ENCODE data around the gene COMT. TPM values are rescaled to one million over a fixed set of nuclear protein-coding genes. Genes with fewer than 3 reads are reported as not detected.

Gene COMT
- polyA plus RNA-seq, 1 experiment, result 79.4 TPM

DNA sequence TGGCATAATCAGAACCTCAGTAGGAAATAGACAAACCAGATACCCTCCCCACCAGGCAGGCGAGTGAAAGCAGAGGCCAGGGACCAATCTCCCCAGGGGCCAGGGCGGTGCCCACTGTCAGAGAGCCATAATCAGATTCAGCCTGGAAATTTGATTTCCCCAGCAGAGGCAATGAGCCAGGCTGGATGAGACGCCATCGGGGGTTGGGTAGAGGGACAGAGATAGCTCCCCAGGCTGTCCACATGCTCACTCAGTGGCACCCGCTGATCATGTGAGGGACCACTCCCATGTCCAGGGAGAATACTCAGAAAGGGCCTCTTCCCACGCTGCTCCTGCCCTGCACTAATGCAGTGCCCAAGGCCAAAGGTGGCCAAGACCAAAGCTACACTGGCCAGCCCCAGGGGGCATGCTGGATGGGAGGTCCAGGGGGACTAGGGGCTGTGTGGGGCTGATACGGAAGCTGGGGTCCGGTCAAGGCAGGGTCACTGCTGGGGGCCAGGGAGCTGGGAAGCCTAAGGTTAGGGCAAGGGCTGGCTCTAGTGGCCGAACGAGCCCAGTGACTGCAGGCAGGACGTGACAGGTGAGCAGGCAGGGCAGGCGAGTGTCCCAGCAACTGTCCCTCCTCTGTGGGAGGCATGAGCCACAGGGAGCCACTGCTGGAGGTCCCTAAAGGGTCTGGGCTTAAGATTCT is 55.3 kb downstream of the COMT start:
- Histone ChIP-seq H3K4me3 (ENCODE audit: low read depth, low read length) (no peak overlapping the region), H3K27ac (ENCODE audit: low read depth, low read length) (no peak overlapping the region), H3K9me3 (ENCODE audit: control insufficient read depth, insufficient read depth, low read length) (peaks cover 7% of the 10 kb centered on the region), H3K27me3 (ENCODE audit: control insufficient read depth, insufficient read depth, low read length) (peaks cover 2% of the 10 kb centered on the region)
- ChIA-PET POLR2A (no interaction called here), CTCF (interaction anchor here (1.5 kb wide), 1 partner anchor 27 kb away, joined by 3 read pairs; no protein-coding TSS in a partner anchor)
- TF ChIP-seq, protein P1, sequence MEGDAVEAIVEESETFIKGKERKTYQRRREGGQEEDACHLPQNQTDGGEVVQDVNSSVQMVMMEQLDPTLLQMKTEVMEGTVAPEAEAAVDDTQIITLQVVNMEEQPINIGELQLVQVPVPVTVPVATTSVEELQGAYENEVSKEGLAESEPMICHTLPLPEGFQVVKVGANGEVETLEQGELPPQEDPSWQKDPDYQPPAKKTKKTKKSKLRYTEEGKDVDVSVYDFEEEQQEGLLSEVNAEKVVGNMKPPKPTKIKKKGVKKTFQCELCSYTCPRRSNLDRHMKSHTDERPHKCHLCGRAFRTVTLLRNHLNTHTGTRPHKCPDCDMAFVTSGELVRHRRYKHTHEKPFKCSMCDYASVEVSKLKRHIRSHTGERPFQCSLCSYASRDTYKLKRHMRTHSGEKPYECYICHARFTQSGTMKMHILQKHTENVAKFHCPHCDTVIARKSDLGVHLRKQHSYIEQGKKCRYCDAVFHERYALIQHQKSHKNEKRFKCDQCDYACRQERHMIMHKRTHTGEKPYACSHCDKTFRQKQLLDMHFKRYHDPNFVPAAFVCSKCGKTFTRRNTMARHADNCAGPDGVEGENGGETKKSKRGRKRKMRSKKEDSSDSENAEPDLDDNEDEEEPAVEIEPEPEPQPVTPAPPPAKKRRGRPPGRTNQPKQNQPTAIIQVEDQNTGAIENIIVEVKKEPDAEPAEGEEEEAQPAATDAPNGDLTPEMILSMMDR (IDR thresholded peaks at IDR 0.05; ENCODE audit: low read depth, low read length), result no peak
- no peak for DNase-seq (ENCODE audit: low read depth, low spot score)

DNA sequence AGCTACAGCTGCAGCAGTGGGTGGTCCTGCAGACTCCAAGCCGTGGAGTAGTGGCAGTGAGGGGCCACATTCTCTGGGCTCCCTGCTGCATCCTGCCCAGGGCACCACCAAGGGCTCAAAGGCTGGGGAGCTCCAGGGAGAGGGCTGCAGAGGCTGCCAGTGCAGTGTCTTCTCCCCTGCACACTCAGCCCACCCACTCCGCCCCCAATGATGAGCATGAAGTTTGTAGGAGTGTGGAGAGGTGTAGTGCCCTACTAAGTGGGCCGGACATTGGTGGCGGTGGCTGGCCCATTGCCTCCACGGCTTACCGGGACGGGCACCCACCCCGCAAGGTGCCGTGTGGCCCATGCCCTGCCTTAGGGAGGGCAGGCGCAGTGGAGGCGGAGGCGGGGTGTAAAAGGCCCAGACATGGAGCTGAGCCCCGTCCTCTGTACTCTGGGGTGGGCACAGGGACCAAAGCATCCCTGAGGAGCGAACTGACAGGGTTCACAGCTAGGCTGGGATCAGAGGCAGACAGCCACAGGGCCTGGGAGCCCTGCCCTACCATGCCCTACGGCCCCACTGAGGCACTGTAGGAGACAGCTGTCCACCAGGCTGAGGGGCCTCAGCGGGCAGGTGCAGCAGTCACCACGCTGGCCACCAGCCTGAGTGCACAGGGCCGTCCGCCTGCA is 56.1 kb downstream of the COMT start:
- POLR2A ChIA-PET, result no interaction called here
- no peak overlapping the region for H3K4me3 ChIP-seq (ENCODE audit: low read depth, low read length)
- H3K9me3 ChIP-seq (ENCODE audit: control insufficient read depth, insufficient read depth, low read length), result peaks cover 7% of the 10 kb centered on the region
- DNase-seq (ENCODE audit: low read depth, low spot score), result no peak
- no peak overlapping the region for H3K27ac ChIP-seq (ENCODE audit: low read depth, low read length)
- H3K27me3 ChIP-seq (ENCODE audit: control insufficient read depth, insufficient read depth, low read length), result peaks cover 2% of the 10 kb centered on the region
- CTCF ChIA-PET, result interaction anchor here (1.2 kb wide), 1 partner anchor 15 kb away, joined by 3 read pairs; no protein-coding TSS in a partner anchor
- TF ChIP-seq, protein P1 (IDR thresholded peaks at IDR 0.05; ENCODE audit: low read depth, low read length), result no peak

DNA sequence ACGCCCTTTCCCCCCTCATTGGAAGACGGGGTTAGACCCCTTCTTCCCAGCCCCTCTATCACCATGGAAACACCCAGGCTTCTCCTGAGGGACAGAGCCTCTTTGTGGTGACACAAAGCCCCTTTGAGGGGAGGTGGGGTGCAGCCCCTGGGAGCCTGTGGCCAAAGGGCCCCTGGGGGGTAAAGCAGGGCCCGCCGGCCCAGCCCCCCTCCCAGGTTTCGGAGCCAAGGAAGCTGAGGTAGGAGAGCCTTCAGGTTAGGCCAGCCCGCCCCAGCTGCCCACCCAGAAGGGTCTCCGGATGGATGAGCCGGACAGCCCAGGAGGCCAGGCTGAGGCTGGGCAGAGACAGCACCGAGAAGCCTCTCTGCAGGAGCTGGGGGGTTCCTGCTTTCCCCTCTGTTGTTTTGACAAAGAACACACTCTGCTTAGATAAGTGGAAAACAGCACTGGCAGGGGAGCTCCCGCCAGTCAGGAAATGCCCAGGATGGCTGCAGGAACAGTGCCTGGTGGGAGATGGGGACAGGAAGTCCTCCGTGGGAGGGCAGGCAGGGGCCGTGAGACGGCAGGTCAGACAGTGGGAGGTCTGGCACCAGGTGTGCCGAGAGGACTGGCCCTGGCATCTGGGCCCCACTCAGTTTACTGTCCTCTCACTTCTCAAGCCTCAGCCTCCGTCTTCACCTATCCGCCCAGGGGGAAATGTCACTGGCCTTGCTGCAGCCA is 56.8 kb downstream of the COMT start:
- ChIA-PET POLR2A (interaction anchor here (0.7 kb wide), 1 partner anchor 23 kb away, joined by 3 read pairs; no protein-coding TSS in a partner anchor), CTCF (interaction anchor here (1.2 kb wide), 1 partner anchor 15 kb away, joined by 3 read pairs; no protein-coding TSS in a partner anchor)
- no peak for DNase-seq (ENCODE audit: low read depth, low spot score)
- TF ChIP-seq, protein P1 (IDR thresholded peaks at IDR 0.05; ENCODE audit: low read depth, low read length), result no peak
- H3K4me3 ChIP-seq (ENCODE audit: low read depth, low read length), result no peak overlapping the region
- peaks cover 2% of the 10 kb centered on the region for H3K27me3 ChIP-seq (ENCODE audit: control insufficient read depth, insufficient read depth, low read length)
- peaks cover 7% of the 10 kb centered on the region for H3K9me3 ChIP-seq (ENCODE audit: control insufficient read depth, insufficient read depth, low read length)
- H3K27ac ChIP-seq (ENCODE audit: low read depth, low read length), result no peak overlapping the region

DNA sequence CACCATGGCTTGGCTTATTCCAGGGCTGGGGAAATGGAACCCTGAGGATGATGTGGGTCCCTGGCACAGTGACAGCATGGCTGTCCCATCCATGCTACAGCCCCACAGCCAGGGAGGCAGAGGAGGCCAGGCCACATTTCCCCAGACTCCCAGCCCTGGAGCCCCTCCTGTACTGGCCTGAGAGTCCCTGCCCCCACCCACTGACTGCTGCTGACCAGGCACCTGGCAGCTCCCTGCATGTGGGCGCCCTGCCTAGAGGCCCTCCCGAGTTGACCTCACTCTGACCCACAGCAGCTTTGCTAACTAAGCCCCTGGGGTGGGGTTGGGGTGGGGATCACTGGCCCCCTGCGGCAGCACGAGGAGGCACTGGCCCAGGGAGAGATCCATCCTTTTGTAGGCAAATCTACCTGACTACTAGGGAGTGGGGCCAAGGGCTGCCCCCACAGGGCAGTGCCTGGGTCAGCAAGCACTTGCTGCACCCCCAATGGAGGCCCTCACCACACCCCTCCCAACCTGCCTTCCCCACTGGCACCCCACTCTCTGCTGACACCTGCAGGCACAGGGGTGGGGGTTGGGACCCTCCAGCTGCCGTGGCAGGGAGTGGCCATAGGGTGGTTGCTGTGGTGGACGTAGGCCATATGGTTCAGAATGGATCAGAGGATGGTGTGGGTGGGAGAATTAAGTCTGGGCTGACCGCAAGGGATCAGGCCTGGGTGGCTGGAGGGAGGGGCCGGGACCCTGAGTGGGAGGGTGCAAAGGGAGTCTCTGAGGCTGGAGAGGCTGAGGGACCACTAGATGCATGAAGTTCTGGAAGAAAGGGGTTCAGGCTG is 57.6 kb downstream of the COMT start:
- Histone ChIP-seq H3K4me3 (ENCODE audit: low read depth, low read length) (no peak overlapping the region), H3K9me3 (ENCODE audit: control insufficient read depth, insufficient read depth, low read length) (peaks cover 8% of the 10 kb centered on the region), H3K27ac (ENCODE audit: low read depth, low read length) (no peak overlapping the region), H3K27me3 (ENCODE audit: control insufficient read depth, insufficient read depth, low read length) (peaks cover 2% of the 10 kb centered on the region)
- DNase-seq (ENCODE audit: low read depth, low spot score), result no peak
- TF ChIP-seq, protein P1 (IDR thresholded peaks at IDR 0.05; ENCODE audit: low read depth, low read length), result no peak
- POLR2A ChIA-PET, result interaction anchor here (0.6 to 0.7 kb wide), 2 partner anchors 22 to 41 kb away, joined by 3 to 6 read pairs; no protein-coding TSS in a partner anchor
- CTCF ChIA-PET, result interaction anchor here (1.2 kb wide), 1 partner anchor 14 kb away, joined by 3 read pairs; no protein-coding TSS in a partner anchor
